MG63 (cell line): ENCODE measurements around the gene SLC24A3. TPM values are rescaled to one million over a fixed set of nuclear protein-coding genes. Genes with fewer than 3 reads are reported as not detected.

Experiments used
- DNase-seq: peaks from one replicate; pipeline ENCODE4 v3.0.0-alpha.2; 2020
- H3K27me3 ChIP-seq: fragments of 250-450 bp; sonication (Bioruptor Pico); 2 replicates; pipeline ENCODE4 v1.5.1; 2020; ENCODE audit warnings: mild to moderate bottlenecking, moderate library complexity
- H3K36me3 ChIP-seq: fragments of 250-450 bp; sonication (Bioruptor Pico); 2 replicates; pipeline ENCODE4 v1.5.1; 2020; ENCODE audit warnings: mild to moderate bottlenecking, moderate library complexity
- H3K4me3 ChIP-seq: fragments of 250-450 bp; sonication (Bioruptor Pico); 2 replicates; pipeline ENCODE4 v1.5.1; 2020; ENCODE audit warnings: mild to moderate bottlenecking, moderate library complexity
- H3K9me3 ChIP-seq: fragments of 250-450 bp; sonication (Bioruptor Pico); 2 replicates; pipeline ENCODE4 v1.5.1; 2020; ENCODE audit warnings: mild to moderate bottlenecking, moderate library complexity
- total RNA-seq: library from RNA; depleted of rRNA; stranded (reverse); fragments of >200 nt; shearing (Covaris generic); gene quantifications from 2 replicates; pipeline ENCODE4 v1.2.3, GENCODE V29; 2014; ENCODE audit warnings: low replicate concordance

The SLC24A3 gene
- total RNA-seq, 1 experiment from 2014 or later, result not detected

GRCh38 chr20:19768325-19768842, 555.9 kb downstream of the SLC24A3 start:
- Histone ChIP-seq H3K36me3 (no peaks in the 10 kb centered on the region), H3K27me3 (no peaks in the 10 kb centered on the region), H3K9me3 (no peaks in the 10 kb centered on the region), H3K4me3 (no peak overlapping the region)
- DNase-seq, result no peak

GRCh38 chr20:19769507-19769906, 557.1 kb downstream of the SLC24A3 start:
- Histone ChIP-seq H3K27me3 (no peaks in the 10 kb centered on the region), H3K4me3 (no peak overlapping the region), H3K9me3 (no peaks in the 10 kb centered on the region), H3K36me3 (no peaks in the 10 kb centered on the region)
- DNase-seq, result no peak

GRCh38 chr20:19770375-19770774, 557.9 kb downstream of the SLC24A3 start:
- Histone ChIP-seq H3K36me3 (no peaks in the 10 kb centered on the region), H3K9me3 (no peaks in the 10 kb centered on the region), H3K4me3 (no peak overlapping the region), H3K27me3 (no peaks in the 10 kb centered on the region)
- no peak for DNase-seq

- no peak overlapping the region for H3K4me3 ChIP-seq
Measured at GRCh38 chr20:19771031-19771430, 558.6 kb downstream of the SLC24A3 start.

More at GRCh38 chr20:19771031-19771430, 558.6 kb downstream of the SLC24A3 start:
- H3K9me3 ChIP-seq, result no peaks in the 10 kb centered on the region
- H3K36me3 ChIP-seq, result no peaks in the 10 kb centered on the region
- no peak for DNase-seq
- H3K27me3 ChIP-seq, result no peaks in the 10 kb centered on the region
